ENCODE data around the gene SUSD4.
"Not testable (repeated sequence)": the region's sequence is repeated elsewhere in the genome, so short reads cannot be mapped to it uniquely, and the experiment has no call there.

SUSD4 gene

GRCh38 chr1:223301371-223301770 lies 62.6 kb downstream of the SUSD4 start:
- intact Hi-C loops (cut with DNase I), result no loop called here
- DNase-seq, result no peak

DNA sequence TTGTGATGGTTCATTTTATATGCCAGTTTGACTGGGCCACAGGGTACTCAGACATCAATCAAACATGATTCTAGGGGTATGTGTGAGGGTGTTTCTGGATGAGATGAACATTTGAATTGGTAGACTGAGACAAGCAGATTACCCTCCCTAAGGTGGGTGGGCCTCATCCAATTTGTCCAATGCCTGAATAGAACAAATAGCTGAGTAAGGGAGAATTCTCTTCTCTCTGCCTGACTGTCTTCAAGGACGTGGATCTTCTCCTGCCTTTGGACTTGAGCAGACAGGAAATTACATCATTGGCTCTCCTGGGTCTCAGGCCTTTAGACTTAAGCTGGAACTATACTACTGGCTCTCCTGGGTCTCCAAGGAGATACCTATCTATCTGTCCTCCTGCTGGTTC lies 64.4 kb downstream of the SUSD4 start:
- intact Hi-C loops (cut with DNase I), result no loop called here
- DNase-seq, result no peak

GRCh38 chr1:223298701-223299100 lies 65.3 kb downstream of the SUSD4 start:
- intact Hi-C loops (cut with DNase I), result no loop called here
- no peak for DNase-seq

GRCh38 chr1:223297800-223298199 lies 66.2 kb downstream of the SUSD4 start:
- intact Hi-C loops (cut with DNase I), result no loop called here
- no peak for DNase-seq

- no peak for DNase-seq
- intact Hi-C loops (cut with DNase I), result no loop called here
Measured at GRCh38 chr1:223291796-223292195, 72.2 kb downstream of the SUSD4 start.

DNA sequence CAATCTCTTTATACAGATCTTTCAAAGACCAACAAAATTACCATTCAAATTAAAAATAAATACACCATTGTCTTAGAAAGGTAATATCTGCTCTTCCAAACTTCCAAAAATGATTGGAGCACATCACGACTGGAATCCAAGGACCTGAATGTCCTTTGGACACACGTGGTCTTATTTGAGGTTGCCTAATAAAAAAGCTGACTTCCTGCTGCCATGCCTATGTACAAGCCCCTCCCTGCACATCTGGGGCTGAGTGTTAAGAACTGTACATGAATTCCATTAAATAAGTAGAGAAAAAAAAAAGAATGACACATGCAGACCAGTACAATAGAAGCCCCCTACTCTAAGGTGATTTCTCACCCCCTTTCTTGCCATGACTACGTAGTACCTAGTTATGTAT lies 73.6 kb downstream of the SUSD4 start:
- intact Hi-C loops (cut with DNase I), result no loop called here
- DNase-seq, result no peak

- intact Hi-C loops (cut with DNase I), result no loop called here
- DNase-seq, result no peak
Measured at GRCh38 chr1:223289621-223290020, 74.4 kb downstream of the SUSD4 start.

DNA sequence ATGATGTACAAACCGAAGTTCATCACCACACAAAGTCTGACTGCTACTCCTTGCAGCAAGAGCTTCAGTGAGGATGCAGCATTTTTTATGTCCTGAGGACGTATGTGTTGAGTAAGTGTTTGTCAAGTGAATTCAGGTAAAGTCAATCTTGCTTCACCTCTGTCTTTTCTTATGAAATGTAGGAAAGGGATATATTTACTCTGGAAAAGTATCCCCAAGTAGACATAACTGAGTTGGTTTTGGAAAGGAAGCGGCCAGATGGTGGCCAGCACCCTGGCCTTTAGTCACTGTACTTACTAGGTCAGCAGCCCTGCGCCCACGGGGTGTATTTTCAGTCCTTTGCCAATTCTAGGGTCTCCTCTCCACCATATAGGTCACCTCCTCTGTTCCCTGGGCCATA lies 75.2 kb downstream of the SUSD4 start:
- intact Hi-C loops (cut with DNase I), result no loop called here
- DNase-seq, result no peak

DNA sequence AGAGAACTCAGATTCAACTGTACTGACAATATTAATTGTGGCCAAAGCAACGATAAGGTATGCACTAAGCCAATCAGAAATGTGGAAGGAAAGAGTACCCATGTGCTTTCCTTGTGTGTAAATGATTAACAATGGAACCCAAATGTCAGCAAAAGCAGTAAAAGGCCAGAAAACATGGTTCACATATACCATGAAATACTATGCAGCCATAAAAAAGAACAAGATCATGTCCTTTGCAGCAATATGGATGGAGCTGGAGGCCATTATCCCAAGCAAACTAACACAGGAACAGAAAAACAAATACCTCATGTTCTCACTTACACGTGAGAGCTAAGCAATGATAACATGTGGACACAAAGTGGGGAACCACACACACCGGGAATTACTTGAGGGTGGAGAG lies 78.5 kb downstream of the SUSD4 start:
- DNase-seq, result no peak
- intact Hi-C loops (cut with DNase I), result no loop called here

- DNase-seq; intact Hi-C loops (cut with DNase I): not testable (repeated sequence)
Measured at GRCh38 chr1:223283697-223284096, 80.3 kb downstream of the SUSD4 start.

DNA sequence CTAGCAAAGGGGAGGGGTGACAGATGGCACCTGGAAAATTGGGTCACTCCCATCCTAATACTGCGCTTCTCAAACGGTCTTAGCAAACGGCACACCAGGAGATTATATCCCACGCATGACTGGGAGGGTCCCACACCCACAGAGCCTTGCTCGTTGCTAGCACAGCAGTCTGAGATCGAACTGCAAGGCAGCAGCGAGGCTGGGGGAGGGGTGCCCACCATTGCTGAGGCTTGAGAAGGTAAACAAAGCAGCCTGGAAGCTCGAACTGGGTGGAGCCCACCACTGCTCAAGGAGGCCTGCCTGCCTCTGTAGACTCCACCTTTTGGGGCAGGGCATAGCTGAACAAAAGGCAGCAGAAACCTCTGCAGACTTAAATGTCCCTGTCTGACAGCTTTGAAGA lies 85.7 kb downstream of the SUSD4 start:
- intact Hi-C loops (cut with DNase I); DNase-seq: not testable (repeated sequence)

GRCh38 chr1:223276029-223276428 lies 87.9 kb downstream of the SUSD4 start:
- intact Hi-C loops (cut with DNase I), result no loop called here

DNA sequence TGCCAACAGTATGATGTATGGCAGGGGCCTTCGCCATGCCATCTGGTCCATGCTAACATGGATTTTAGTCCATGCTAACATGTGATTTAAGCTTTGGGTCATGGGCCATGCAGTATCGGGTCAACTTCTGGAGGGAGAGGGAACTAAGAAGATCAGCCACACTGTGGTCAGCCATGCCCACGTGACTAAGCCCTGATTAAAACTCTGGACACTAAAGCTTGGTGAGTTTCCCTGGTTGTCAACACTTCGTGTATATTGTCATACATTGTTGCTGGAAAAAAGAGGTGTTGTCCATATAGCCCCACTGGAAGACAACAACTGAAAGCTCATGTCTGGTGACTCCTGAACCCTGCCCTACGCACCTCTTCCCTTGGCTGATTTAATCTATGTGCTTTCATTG lies 90.5 kb downstream of the SUSD4 start:
- intact Hi-C loops (cut with DNase I), result no loop called here
- DNase-seq, result no peak

More at GRCh38 chr1:223276029-223276428, 87.9 kb downstream of the SUSD4 start:
- DNase-seq, result no peak

DNA sequence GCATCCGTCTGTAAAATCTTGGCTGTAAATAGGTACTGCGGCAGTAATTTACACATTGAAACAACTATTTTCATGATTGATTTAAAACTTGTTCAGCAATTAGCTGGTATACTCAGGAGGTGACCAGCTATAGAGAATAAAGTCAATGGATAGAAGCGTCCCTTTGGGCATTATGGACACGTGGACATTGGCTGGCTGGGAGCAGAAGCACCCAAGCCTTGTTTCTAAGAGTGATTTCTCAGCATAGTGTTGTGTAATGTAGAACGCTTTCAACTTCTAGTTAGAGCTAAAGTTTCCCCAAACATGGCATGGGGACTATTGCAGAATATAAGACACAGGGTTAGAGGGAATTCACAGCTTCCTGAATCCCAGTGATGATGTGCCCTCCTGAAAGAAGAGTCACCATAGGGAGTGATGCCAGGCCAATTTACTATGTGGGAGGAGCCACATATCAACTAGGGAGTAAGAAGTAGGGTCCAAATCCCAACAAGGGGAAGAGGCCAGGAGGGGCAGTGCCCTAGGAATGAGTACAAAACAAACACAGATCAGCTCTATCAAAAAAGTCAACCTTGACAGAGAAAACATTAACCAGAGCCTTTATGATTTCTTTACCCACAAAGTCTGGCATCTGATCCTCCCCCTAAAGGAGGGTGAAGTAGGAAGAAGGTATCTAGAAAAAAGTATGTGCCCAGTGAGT lies 92.7 kb downstream of the SUSD4 start:
- no peak for DNase-seq
- intact Hi-C loops (cut with DNase I), result no loop called here

DNA sequence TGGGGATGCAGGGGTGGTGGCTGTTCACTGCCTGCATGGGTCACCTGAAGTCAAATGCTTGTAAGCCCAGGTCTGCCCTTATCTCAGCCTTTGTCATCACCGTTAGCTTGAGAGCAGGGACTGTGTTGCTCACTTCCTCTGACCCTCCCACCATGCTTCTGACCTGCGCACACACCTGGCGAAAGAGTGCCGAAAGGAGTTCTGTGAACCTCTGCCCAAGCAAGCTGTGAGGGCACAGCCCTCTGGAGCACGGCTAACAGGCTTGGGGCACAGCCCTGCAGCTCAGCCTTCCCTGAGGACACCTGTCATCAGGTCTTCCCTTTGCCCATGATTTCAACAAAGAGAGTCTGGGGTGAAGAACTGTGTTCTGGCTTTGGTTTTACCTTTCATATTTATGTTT lies 93.8 kb downstream of the SUSD4 start:
- intact Hi-C loops (cut with DNase I), result no loop called here
- DNase-seq, result no peak

DNA sequence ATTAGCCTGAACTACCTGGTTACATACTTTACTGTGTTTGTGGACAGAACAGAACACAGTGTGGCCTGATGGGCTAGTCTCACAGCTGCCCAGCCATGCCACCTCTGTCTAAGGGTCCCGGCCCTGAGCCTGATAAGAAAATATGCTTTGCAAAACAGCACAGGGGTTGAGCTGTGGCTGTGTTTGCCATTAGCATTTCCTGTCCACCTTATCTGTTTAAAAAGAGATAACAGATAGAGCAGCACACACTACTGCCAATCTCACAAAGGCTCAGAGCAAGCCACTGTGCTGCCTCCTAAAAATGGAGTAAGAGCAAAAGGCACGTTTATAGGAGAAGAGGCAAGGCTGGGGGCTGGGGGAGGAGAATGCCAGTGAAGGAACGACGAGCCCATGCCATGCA lies 95.0 kb downstream of the SUSD4 start:
- no peak for DNase-seq
- intact Hi-C loops (cut with DNase I), result no loop called here

- intact Hi-C loops (cut with DNase I), result no loop called here
Measured at GRCh38 chr1:223266632-223267172, 97.3 kb downstream of the SUSD4 start.

DNA sequence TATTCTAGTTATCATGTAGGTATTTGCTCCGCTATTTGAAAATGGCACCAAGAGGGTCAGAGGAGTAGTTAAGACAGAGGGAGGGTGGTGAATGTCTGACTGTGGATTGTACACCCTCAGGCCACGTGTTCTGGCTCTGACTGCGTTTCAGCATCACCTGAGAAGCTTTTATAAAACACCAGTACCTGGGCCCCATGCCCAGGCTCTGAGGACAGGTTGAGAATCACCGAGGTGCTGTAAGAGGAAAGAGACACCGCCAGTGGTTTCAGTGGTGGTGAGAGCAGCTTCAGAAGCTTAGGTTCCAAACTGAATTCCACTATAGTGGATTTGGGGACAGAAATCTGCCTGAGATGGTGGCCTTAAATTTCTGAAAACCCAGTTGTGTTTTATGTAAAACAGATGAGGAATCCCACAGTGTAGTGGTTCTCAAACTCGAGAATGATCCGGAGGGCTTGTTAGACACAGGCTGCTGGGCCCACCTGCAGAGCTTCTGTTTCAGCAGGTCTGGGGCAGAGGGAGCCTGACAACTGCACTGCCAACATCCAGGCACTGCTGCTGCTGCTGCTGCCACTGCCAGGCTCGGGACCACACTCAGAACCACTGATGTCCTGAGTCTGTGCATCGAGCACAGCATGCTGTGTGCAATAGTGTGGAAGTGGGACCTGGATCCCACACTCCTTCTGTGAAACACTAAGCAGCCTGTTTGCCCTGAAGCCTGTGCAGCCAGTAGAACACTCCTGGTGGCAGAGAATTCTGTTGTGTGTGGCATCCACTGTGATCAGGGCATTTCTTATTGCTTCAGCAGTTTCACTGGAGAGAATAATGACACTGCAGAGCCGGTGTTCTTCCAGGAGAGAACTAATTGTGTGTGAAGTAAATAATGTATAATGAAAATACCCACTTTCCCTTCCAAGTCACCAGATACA lies 98.7 kb downstream of the SUSD4 start:
- intact Hi-C loops (cut with DNase I), result no loop called here
- no peak for DNase-seq

More at GRCh38 chr1:223266632-223267172, 97.3 kb downstream of the SUSD4 start:
- DNase-seq, result no peak

DNA sequence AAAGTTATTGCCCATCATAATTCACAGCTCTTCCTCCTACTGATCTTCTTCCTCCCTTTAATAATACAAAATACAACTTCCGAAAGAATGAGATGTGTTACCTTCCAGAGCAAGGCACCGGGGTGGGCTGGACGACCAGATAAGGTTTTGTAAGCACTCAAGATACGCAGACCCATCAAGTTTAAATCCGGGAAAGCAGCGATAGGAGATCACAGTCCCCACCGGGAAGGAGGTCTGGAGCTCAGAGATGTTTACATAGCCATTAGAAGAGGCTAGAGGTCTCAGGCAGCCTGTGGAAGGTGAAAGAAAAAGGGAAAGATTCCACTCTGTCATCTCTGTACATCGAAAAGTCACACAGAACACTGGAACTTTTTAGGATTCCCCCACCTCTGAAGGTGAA lies 99.4 kb downstream of the SUSD4 start:
- intact Hi-C loops (cut with DNase I), result no loop called here
- DNase-seq, result no peak

GRCh38 chr1:223261914-223262313 lies 102.1 kb downstream of the SUSD4 start:
- DNase-seq, result no peak
- intact Hi-C loops (cut with DNase I), result no loop called here

- DNase-seq, result no peak
- intact Hi-C loops (cut with DNase I), result no loop called here
Measured at GRCh38 chr1:223260712-223261111, 103.3 kb downstream of the SUSD4 start.

GRCh38 chr1:223259462-223259861 lies 104.5 kb downstream of the SUSD4 start:
- DNase-seq, result no peak
- intact Hi-C loops (cut with DNase I), result no loop called here

Measured in posterior cingulate gyrus (tissue), 11 donors.